Activated naive CD4-positive, alpha-beta T cell treated with anti-CD3 and anti-CD28 coated beads for 36 hours (primary cell): ENCODE measurements around the gene CXCL9. TPM values are rescaled to one million over a fixed set of nuclear protein-coding genes. Genes with fewer than 3 reads are reported as not detected.

Experiments
- total RNA-seq, 2 experiments: library from RNA; stranded (reverse); gene quantifications; one replicate each; pipeline ENCODE4 v1.2.3, GENCODE V29; 2021

CXCL9 gene
- total RNA-seq, 2 experiments from 2014 or later = 0.74 to 0.89 TPM

Other genes with a start within 250 kb of the CXCL9 start
- under 1 TPM; 0.10 to 0.21 TPM for gene PPEF2, start 105.1 kb downstream of the CXCL9 start, total RNA-seq
- 10 to 100 TPM; 24.4 to 27.1 TPM for gene NAAA, start 66.5 kb downstream of the CXCL9 start, total RNA-seq
- 10 to 100 TPM; 30.5 to 31.5 TPM for gene SDAD1, start 16.6 kb downstream of the CXCL9 start, total RNA-seq
- gene CXCL10, start 16.0 kb upstream of the CXCL9 start, total RNA-seq = under 1 TPM; 0.41 to 0.64 TPM
- not detected for gene CXCL11, start 28.6 kb upstream of the CXCL9 start, total RNA-seq
- gene ART3, start 67.2 kb upstream of the CXCL9 start, total RNA-seq = not detected
- 10 to 100 TPM; 43.9 to 53.4 TPM for gene NUP54, start 140.9 kb upstream of the CXCL9 start, total RNA-seq
- 1 to 10 TPM; 5.4 to 7.8 TPM for gene SCARB2, start 206.3 kb upstream of the CXCL9 start, total RNA-seq
- gene FAM47E, start 244.2 kb upstream of the CXCL9 start, total RNA-seq = not detected